Colonic mucosa (tissue), 4 donors: ENCODE results near the gene TRIM29. TPM values are rescaled to one million over a fixed set of nuclear protein-coding genes. Genes with fewer than 3 reads are reported as not detected.
A peak's percentile ranks its signal among the peaks of the same experiment; 100 is the strongest.

Experiments
- DNase-seq: peaks from one replicate; pipeline ENCODE4 v3.0.0-alpha.2; 2020
- H3K27ac ChIP-seq: fragments of 200-600 bp; one replicate; pipeline ENCODE4 v1.8.0; 2021
- H3K27me3 ChIP-seq: fragments of 200-600 bp; one replicate; pipeline ENCODE4 v1.8.0; 2021
- H3K36me3 ChIP-seq: fragments of 200-600 bp; one replicate; pipeline ENCODE4 v1.8.0; 2021
- H3K4me1 ChIP-seq: fragments of 200-600 bp; one replicate; pipeline ENCODE4 v1.8.0; 2021; ENCODE audit warnings: mild to moderate bottlenecking
- H3K4me3 ChIP-seq: fragments of 200-600 bp; one replicate; pipeline ENCODE4 v1.8.0; 2021
- H3K9ac ChIP-seq, 2 donors: one replicate each; pipeline ENCODE4 v1.7.0; 2013; ENCODE audit warnings: control low read depth in 2 of 2, low read depth in 2 of 2, low read length in 2 of 2
- H3K9me3 ChIP-seq: fragments of 200-600 bp; one replicate; pipeline ENCODE4 v1.8.0; 2021
- CTCF ChIP-seq: fragments of 200-600 bp; IDR thresholded peaks from one replicate; pipeline ENCODE4 v1.8.0; 2022; ENCODE audit warnings: antibody characterized with exemption, mild to moderate bottlenecking
- intact Hi-C: fragments of 100-400 bp; cut with DNase I; formaldehyde crosslinking; loops from one replicate; pipeline ENCODE4 v1.14.1; 2022
- total RNA-seq, 2 donors: library from RNA; stranded (reverse); fragmentation: NEBNext Ultra II Directional in 1 of 2; extraction: Animal tissue kit (Norgen Biotek cat#: 25700) in 1 of 2; gene quantifications; one replicate each; pipeline ENCODE4 v1.2.1, GENCODE V29; 2021
- donor health status: healthy.
- donor health status: DM: no; HTN: no; CAD: no.
- donor health status: DM: no; HTN: no; CAD: no.

Gene TRIM29
- total RNA-seq, 2 donors from 2014 or later, result 3.4 to 4.0 TPM

GRCh38 chr11:120141113-120141767 lies 3.3 kb upstream of the TRIM29 start:
- no peak overlapping the region for H3K9ac ChIP-seq
- H3K4me3 ChIP-seq, result no peak overlapping the region
- no peak for DNase-seq
- no peaks in the 10 kb centered on the region for H3K4me1 ChIP-seq
- no peak for TF ChIP-seq CTCF
- no peak overlapping the region for H3K27ac ChIP-seq
- no peaks in the 10 kb centered on the region for H3K27me3 ChIP-seq
- intact Hi-C loops, result no loop called here
- no peaks in the 10 kb centered on the region for H3K36me3 ChIP-seq
- H3K9me3 ChIP-seq, result no peaks in the 10 kb centered on the region

- intact Hi-C loops, result no loop called here
- no peak overlapping the region for H3K4me3 ChIP-seq
- no peaks in the 10 kb centered on the region for H3K9me3 ChIP-seq
- no peak for DNase-seq
- TF ChIP-seq CTCF, result no peak
- H3K36me3 ChIP-seq, result no peaks in the 10 kb centered on the region
- no peak overlapping the region for H3K9ac ChIP-seq
- no peak overlapping the region for H3K27ac ChIP-seq
- no peaks in the 10 kb centered on the region for H3K27me3 ChIP-seq
- no peaks in the 10 kb centered on the region for H3K4me1 ChIP-seq
Observed at GRCh38 chr11:120139316-120140069, 1.6 kb upstream of the TRIM29 start.

GRCh38 chr11:120137187-120137610 lies 714 bp downstream of the TRIM29 start:
- Histone ChIP-seq H3K27me3 (no peaks in the 10 kb centered on the region), H3K36me3 (no peaks in the 10 kb centered on the region), H3K27ac (no peak overlapping the region), H3K9ac (no peak overlapping the region), H3K9me3 (no peaks in the 10 kb centered on the region), H3K4me3 (no peak overlapping the region), H3K4me1 (no peaks in the 10 kb centered on the region)
- peak; percentile 16 for DNase-seq
- TF ChIP-seq CTCF, result no peak
- intact Hi-C loops, result no loop called here

DNA sequence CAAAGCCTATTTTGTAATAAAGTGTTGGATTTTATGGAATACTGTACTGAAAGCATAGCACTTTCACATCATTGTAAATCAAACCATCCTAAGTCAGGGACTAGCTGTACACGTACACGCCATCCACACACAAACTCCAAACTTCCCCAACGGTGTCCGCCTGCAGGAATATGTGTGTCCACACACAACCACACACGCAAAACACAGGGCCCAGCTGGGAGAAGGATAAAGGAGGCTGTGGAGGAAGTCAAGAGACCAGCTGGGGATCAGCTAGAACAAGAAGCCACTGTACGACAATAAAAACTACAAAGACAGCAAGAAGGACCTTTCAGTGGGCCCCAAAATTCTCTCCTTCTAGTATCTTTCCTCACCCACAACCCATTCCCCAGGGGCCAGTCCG lies 1.6 kb downstream of the TRIM29 start:
- H3K4me3 ChIP-seq, result no peak overlapping the region
- peak; percentile 10 for DNase-seq

DNA sequence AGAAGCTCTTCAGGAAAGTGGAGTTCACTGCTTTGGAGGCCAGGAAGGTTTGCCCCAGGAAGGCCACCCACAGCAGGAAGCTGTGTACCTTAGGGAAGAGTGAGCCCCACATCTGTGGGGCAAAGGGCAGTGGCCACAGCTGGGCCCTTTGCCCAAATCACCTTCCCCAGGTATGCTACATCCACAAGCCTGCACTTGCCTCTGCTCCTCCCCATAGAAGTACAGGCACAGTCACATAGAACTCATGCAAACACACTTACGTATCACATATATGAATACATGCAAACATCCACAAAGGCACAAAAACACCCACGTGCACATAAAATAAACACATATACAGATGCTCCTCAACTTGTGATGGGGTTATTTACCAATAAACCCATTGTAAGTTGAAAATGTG lies 2.1 kb downstream of the TRIM29 start:
- Histone ChIP-seq H3K36me3 (no peaks in the 10 kb centered on the region), H3K9me3 (no peaks in the 10 kb centered on the region), H3K9ac (no peak overlapping the region), H3K27me3 (no peaks in the 10 kb centered on the region), H3K27ac (no peak overlapping the region), H3K4me3 (no peak overlapping the region), H3K4me1 (no peaks in the 10 kb centered on the region)
- no peak for TF ChIP-seq CTCF
- intact Hi-C loops, result no loop called here
- DNase-seq, result peak; percentile 14

More for the DNA sequence above, 1.6 kb downstream of the TRIM29 start:
- TF ChIP-seq CTCF, result no peak
- H3K27ac ChIP-seq, result no peak overlapping the region
- H3K9me3 ChIP-seq, result no peaks in the 10 kb centered on the region
- H3K9ac ChIP-seq, result no peak overlapping the region
- intact Hi-C loops, result no loop called here
- no peaks in the 10 kb centered on the region for H3K27me3 ChIP-seq
- no peaks in the 10 kb centered on the region for H3K36me3 ChIP-seq
- H3K4me1 ChIP-seq, result no peaks in the 10 kb centered on the region
